Pericardium fibroblast (primary cell): Measurements from ENCODE around the gene USP32. TPM values are rescaled to one million over a fixed set of nuclear protein-coding genes. Genes with fewer than 3 reads are reported as not detected.

Experiments used
- total RNA-seq: library from RNA; depleted of rRNA; stranded (reverse); fragments of >200 nt; gene quantifications from 2 replicates; pipeline ENCODE4 v1.2.3, GENCODE V29; 2015

The USP32 gene, protein sequence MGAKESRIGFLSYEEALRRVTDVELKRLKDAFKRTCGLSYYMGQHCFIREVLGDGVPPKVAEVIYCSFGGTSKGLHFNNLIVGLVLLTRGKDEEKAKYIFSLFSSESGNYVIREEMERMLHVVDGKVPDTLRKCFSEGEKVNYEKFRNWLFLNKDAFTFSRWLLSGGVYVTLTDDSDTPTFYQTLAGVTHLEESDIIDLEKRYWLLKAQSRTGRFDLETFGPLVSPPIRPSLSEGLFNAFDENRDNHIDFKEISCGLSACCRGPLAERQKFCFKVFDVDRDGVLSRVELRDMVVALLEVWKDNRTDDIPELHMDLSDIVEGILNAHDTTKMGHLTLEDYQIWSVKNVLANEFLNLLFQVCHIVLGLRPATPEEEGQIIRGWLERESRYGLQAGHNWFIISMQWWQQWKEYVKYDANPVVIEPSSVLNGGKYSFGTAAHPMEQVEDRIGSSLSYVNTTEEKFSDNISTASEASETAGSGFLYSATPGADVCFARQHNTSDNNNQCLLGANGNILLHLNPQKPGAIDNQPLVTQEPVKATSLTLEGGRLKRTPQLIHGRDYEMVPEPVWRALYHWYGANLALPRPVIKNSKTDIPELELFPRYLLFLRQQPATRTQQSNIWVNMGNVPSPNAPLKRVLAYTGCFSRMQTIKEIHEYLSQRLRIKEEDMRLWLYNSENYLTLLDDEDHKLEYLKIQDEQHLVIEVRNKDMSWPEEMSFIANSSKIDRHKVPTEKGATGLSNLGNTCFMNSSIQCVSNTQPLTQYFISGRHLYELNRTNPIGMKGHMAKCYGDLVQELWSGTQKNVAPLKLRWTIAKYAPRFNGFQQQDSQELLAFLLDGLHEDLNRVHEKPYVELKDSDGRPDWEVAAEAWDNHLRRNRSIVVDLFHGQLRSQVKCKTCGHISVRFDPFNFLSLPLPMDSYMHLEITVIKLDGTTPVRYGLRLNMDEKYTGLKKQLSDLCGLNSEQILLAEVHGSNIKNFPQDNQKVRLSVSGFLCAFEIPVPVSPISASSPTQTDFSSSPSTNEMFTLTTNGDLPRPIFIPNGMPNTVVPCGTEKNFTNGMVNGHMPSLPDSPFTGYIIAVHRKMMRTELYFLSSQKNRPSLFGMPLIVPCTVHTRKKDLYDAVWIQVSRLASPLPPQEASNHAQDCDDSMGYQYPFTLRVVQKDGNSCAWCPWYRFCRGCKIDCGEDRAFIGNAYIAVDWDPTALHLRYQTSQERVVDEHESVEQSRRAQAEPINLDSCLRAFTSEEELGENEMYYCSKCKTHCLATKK (N-terminal part only)
- total RNA-seq: 24.2 and 37.0 TPM in 2 replicates

DNA sequence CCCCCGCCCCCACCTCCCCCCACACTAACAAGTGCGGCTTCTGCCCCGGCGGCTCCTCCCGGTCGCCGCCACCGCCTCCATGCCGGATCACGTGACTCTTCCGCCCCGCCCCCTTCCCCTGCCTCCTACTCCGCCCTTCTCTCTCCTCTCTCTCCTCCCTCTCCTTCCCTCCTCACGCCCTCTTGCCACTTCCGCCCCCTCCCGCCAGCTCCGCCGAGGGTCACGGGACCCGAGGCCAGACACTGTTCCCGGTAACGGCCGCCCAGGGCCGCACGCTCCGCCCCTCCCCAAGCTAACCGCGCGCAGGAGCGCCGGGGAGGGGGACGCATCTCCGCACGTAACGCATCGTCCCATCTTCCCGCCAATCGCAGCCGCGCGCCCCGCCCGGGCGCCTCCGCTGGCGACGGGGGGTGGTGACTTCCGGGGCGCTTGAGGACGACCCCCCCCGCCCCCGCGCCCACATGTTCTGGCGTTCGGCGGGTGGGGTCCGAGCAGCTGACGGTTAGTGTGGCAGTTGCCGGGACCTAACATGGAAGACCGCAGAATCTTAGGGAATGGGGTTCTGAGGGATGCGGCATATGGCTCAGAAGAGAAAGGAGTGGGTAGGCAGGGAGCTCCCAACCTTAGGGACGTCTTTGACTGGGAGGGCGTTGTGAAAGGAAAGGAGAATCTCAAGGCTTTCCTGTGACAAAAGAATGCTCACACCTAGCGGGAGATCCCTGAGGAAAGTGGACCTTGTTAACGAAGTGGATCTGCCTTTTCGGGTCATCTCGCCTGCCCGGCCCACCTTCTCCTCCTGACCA, at the start of gene USP32:
Gene USP32, minus strand, starts transcription at position 92 of the 803 bp plus-strand sequence. CDS start 194 bp downstream, outside the sequence.

DNA sequence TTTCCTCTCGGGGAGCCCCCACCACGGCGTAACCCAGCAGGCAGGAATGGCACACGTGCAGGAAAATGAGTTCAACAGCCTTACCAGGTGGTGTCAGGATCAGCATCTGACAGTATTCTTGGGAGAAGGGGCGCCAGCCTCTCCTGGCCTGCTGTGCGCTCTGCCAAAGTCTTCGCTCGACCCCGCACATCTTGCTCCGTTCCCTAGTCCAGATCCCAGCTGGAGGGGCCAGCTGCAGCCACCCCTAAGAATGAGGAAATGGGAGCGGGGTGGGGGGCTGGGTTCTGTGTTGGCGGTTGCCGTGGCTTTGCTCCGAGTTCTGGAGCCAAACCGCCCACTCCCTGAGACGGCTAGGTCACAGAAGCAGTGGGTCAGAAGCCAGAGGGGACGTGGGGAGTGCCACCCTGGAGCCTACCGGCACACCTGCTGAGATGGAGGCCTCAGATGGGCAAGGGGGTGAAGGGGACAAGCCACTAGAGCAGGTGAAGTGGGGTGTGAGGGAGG, 30.3 kb upstream of the USP32 start, which contains the start of gene CHCT1:
Gene CHCT1, plus strand, starts transcription at position 328 of the 504 bp plus-strand sequence. Its CDS starts 104 bp downstream, at position 432.

DNA sequence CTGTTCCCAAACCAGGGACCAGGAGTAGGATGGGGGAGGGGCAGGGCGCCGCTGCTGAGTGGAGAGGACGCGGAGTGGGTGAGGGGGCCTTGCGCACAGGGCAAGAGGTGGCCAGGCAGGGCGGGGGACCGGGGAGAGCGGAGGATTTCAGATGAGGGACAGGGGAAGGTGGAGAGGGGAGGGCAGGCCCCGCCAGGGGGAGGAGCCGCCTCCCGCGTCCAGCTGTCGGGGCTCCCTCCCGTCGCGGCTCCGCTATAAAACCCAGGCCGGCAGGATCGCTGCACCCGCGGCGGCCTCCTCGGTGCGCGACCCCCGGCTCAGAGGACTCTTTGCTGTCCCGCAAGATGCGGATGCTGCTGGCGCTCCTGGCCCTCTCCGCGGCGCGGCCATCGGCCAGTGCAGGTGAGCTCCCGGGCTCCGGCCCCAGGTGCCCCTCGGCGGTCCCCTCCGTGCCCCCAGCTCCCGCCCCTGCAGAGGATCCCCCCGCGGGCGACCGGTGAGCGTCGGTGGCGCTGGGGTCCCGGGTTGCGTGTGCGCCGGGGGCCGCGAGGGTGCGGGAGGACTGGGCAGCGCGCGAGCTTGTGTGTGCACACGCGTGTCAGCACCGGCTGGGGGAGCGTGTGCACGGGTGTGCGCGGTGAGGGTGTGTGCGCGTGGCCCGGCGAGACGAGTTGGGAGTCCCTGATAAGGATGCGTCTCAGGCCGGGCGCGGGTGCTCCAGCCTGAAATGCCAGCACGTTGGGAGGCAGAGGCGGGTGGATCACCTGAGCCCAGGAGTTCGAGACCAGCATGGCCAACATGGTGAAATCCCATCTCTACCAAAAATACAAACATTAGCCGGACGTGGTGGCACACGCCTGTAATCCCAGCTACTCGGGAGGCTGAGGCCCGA, 242.0 kb downstream of the USP32 start, which contains the start of gene CA4:
Gene CA4, plus strand, starts transcription at position 283 of the 892 bp plus-strand sequence. Its CDS starts 62 bp downstream, at position 345.

Other genes starting within 250 kb of the USP32 start
- gene CA4, start 242.2 kb downstream of the USP32 start, total RNA-seq: not detected in 2 replicates
- gene CHCT1, start 30.4 kb upstream of the USP32 start, total RNA-seq: not detected in 2 replicates
- gene APPBP2, start 134.1 kb upstream of the USP32 start, total RNA-seq: 25.3 and 30.1 TPM in 2 replicates
- 7.6 and 10.4 TPM in 2 replicates for gene PPM1D, start 208.1 kb upstream of the USP32 start, total RNA-seq